Measurements from ENCODE around the gene ZDHHC12.
"Not testable (repeated sequence)": the region's sequence is repeated elsewhere in the genome, so short reads cannot be mapped to it uniquely, and the experiment has no call there.

ZDHHC12 gene

GRCh38 chr9:128699096-128699795 lies 24.7 kb downstream of the ZDHHC12 start:
- 95 to 96% methylated on average over 30 of the region's 30 CpGs for WGBS, 2 experiments
- not testable (repeated sequence) for H3K27ac ChIP-seq (ENCODE audit: insufficient read depth, low read depth, low read length, poor library complexity, severe bottlenecking); H3K27me3 ChIP-seq (ENCODE audit: control insufficient read depth, insufficient read depth, low read length, poor library complexity, severe bottlenecking); H3K9me3 ChIP-seq (ENCODE audit: control insufficient read depth, low read length); H3K4me3 ChIP-seq (ENCODE audit: insufficient read depth, low read depth, low read length); H3K4me1 ChIP-seq (ENCODE audit: control insufficient read depth, insufficient read depth, low read length)
- peaks cover 19% of the 10 kb centered on the region for H3K36me3 ChIP-seq (ENCODE audit: control insufficient read depth, insufficient read depth, low read length)

- Histone ChIP-seq H3K27me3 (ENCODE audit: control insufficient read depth, insufficient read depth, low read length, poor library complexity, severe bottlenecking) (no peaks in the 10 kb centered on the region), H3K4me3 (ENCODE audit: insufficient read depth, low read depth, low read length) (no peak overlapping the region), H3K4me1 (ENCODE audit: control insufficient read depth, insufficient read depth, low read length) (no peaks in the 10 kb centered on the region), H3K9me3 (ENCODE audit: control insufficient read depth, low read length) (no peaks in the 10 kb centered on the region), H3K27ac (ENCODE audit: insufficient read depth, low read depth, low read length, poor library complexity, severe bottlenecking) (no peak overlapping the region), H3K36me3 (ENCODE audit: control insufficient read depth, insufficient read depth, low read length) (peaks cover 39% of the 10 kb centered on the region)
- WGBS, 2 experiments = 82 to 83% methylated on average over 8 of the region's 8 CpGs
These were observed 26.8 kb downstream of the ZDHHC12 start for GRCh38 chr9:128696923-128697707.

GRCh38 chr9:128694344-128694743 lies 29.6 kb downstream of the ZDHHC12 start:
- H3K4me1 ChIP-seq (ENCODE audit: control insufficient read depth, insufficient read depth, low read length) = peaks cover 4% of the 10 kb centered on the region
- H3K4me3 ChIP-seq (ENCODE audit: insufficient read depth, low read depth, low read length) = no peak overlapping the region
- H3K27ac ChIP-seq (ENCODE audit: insufficient read depth, low read depth, low read length, poor library complexity, severe bottlenecking) = no peak overlapping the region
- 93 to 97% methylated on average over 6 of the region's 6 CpGs for WGBS, 2 experiments
- H3K27me3 ChIP-seq (ENCODE audit: control insufficient read depth, insufficient read depth, low read length, poor library complexity, severe bottlenecking) = no peaks in the 10 kb centered on the region
- H3K9me3 ChIP-seq (ENCODE audit: control insufficient read depth, low read length) = no peaks in the 10 kb centered on the region
- H3K36me3 ChIP-seq (ENCODE audit: control insufficient read depth, insufficient read depth, low read length) = peaks cover 42% of the 10 kb centered on the region

- not testable (repeated sequence) for H3K4me3 ChIP-seq (ENCODE audit: insufficient read depth, low read depth, low read length); H3K27ac ChIP-seq (ENCODE audit: insufficient read depth, low read depth, low read length, poor library complexity, severe bottlenecking); H3K4me1 ChIP-seq (ENCODE audit: control insufficient read depth, insufficient read depth, low read length); H3K27me3 ChIP-seq (ENCODE audit: control insufficient read depth, insufficient read depth, low read length, poor library complexity, severe bottlenecking); H3K9me3 ChIP-seq (ENCODE audit: control insufficient read depth, low read length)
- peaks cover 42% of the 10 kb centered on the region for H3K36me3 ChIP-seq (ENCODE audit: control insufficient read depth, insufficient read depth, low read length)
- 96 to 99% methylated on average over 3 of the region's 3 CpGs for whole genome bisulfite sequencing, 2 experiments
These were observed 30.2 kb downstream of the ZDHHC12 start for GRCh38 chr9:128693738-128694137.

- peak overlapping the region; percentile 94 for H3K4me3 ChIP-seq (ENCODE audit: insufficient read depth, low read depth, low read length)
- H3K36me3 ChIP-seq (ENCODE audit: control insufficient read depth, insufficient read depth, low read length) = peaks cover 31% of the 10 kb centered on the region
- no peak overlapping the region for H3K27ac ChIP-seq (ENCODE audit: insufficient read depth, low read depth, low read length, poor library complexity, severe bottlenecking)
- peaks cover 17% of the 10 kb centered on the region for H3K4me1 ChIP-seq (ENCODE audit: control insufficient read depth, insufficient read depth, low read length)
- H3K27me3 ChIP-seq (ENCODE audit: control insufficient read depth, insufficient read depth, low read length, poor library complexity, severe bottlenecking) = no peaks in the 10 kb centered on the region
- no peaks in the 10 kb centered on the region for H3K9me3 ChIP-seq (ENCODE audit: control insufficient read depth, low read length)
- 15 to 22% methylated on average over 5 of the region's 5 CpGs for WGBS, 2 experiments
These were observed 33.3 kb downstream of the ZDHHC12 start for GRCh38 chr9:128690684-128691034.

- H3K27me3 ChIP-seq (ENCODE audit: control insufficient read depth, insufficient read depth, low read length, poor library complexity, severe bottlenecking) = no peaks in the 10 kb centered on the region
- WGBS, 2 experiments = 0% methylated on average over 81 to 83 of the region's 83 CpGs
- peaks cover 23% of the 10 kb centered on the region for H3K4me1 ChIP-seq (ENCODE audit: control insufficient read depth, insufficient read depth, low read length)
- H3K4me3 ChIP-seq (ENCODE audit: insufficient read depth, low read depth, low read length) = peak overlapping the region; percentile 94
- H3K36me3 ChIP-seq (ENCODE audit: control insufficient read depth, insufficient read depth, low read length) = peaks cover 28% of the 10 kb centered on the region
- peak overlapping the region; percentile 50 for H3K27ac ChIP-seq (ENCODE audit: insufficient read depth, low read depth, low read length, poor library complexity, severe bottlenecking)
- H3K9me3 ChIP-seq (ENCODE audit: control insufficient read depth, low read length) = no peaks in the 10 kb centered on the region
These were observed 33.9 kb downstream of the ZDHHC12 start for GRCh38 chr9:128689820-128690683.

- Histone ChIP-seq H3K4me3 (ENCODE audit: insufficient read depth, low read depth, low read length) (peak overlapping the region; percentile 94), H3K4me1 (ENCODE audit: control insufficient read depth, insufficient read depth, low read length) (peaks cover 28% of the 10 kb centered on the region)
- 0% methylated on average over 76 to 80 of the region's 80 CpGs for WGBS, 2 experiments
These were observed 34.6 kb downstream of the ZDHHC12 start for GRCh38 chr9:128689293-128689774.

GRCh38 chr9:128688501-128689292 lies 35.2 kb downstream of the ZDHHC12 start, which contains the start of gene SET:
TSS of gene SET (plus strand) at chr9:128689222. CDS start at chr9:128689583, 361 bp downstream.
- Histone ChIP-seq H3K9me3 (ENCODE audit: control insufficient read depth, low read length) (no peaks in the 10 kb centered on the region), H3K4me3 (ENCODE audit: insufficient read depth, low read depth, low read length) (peak within 1 kb of the TSS; percentile 94), H3K27me3 (ENCODE audit: control insufficient read depth, insufficient read depth, low read length, poor library complexity, severe bottlenecking) (no peaks in the 10 kb centered on the region), H3K36me3 (ENCODE audit: control insufficient read depth, insufficient read depth, low read length) (peaks cover 19% of the 10 kb centered on the region), H3K27ac (ENCODE audit: insufficient read depth, low read depth, low read length, poor library complexity, severe bottlenecking) (peak within 1 kb of the TSS; percentile 91), H3K4me1 (ENCODE audit: control insufficient read depth, insufficient read depth, low read length) (peaks cover 28% of the 10 kb centered on the region)
- WGBS, 2 experiments = 3 to 4% methylated on average over 93 of the region's 93 CpGs

More at GRCh38 chr9:128689293-128689774, 34.6 kb downstream of the ZDHHC12 start:
- Histone ChIP-seq H3K27ac (ENCODE audit: insufficient read depth, low read depth, low read length, poor library complexity, severe bottlenecking) (peak overlapping the region; percentile 91), H3K36me3 (ENCODE audit: control insufficient read depth, insufficient read depth, low read length) (peaks cover 25% of the 10 kb centered on the region), H3K9me3 (ENCODE audit: control insufficient read depth, low read length) (no peaks in the 10 kb centered on the region), H3K27me3 (ENCODE audit: control insufficient read depth, insufficient read depth, low read length, poor library complexity, severe bottlenecking) (no peaks in the 10 kb centered on the region)

- Histone ChIP-seq H3K27ac (ENCODE audit: insufficient read depth, low read depth, low read length, poor library complexity, severe bottlenecking) (no peak overlapping the region), H3K4me1 (ENCODE audit: control insufficient read depth, insufficient read depth, low read length) (peaks cover 28% of the 10 kb centered on the region), H3K4me3 (ENCODE audit: insufficient read depth, low read depth, low read length) (no peak overlapping the region), H3K36me3 (ENCODE audit: control insufficient read depth, insufficient read depth, low read length) (peaks cover 7% of the 10 kb centered on the region), H3K27me3 (ENCODE audit: control insufficient read depth, insufficient read depth, low read length, poor library complexity, severe bottlenecking) (no peaks in the 10 kb centered on the region), H3K9me3 (ENCODE audit: control insufficient read depth, low read length) (no peaks in the 10 kb centered on the region)
- 78 to 81% methylated on average over 4 of the region's 4 CpGs for WGBS, 2 experiments
These were observed 36.5 kb downstream of the ZDHHC12 start for GRCh38 chr9:128687453-128687852.

Data from ectodermal cell (in vitro differentiated cells).